GM13976 (cell line): Measurements from ENCODE around the gene DUSP15.

ENCODE experiments used
- DNase-seq: peaks from one replicate; pipeline ENCODE4 v3.0.0; 2012; ENCODE audit warnings: low spot score
- in situ Hi-C: fragments of 300-500 bp; cut with MboI; formaldehyde crosslinking; loops from one replicate; pipeline ENCODE4 v1.12.0; 2022; ENCODE audit warnings: low sequenced_read_pairs, mixed read lengths, inconsistent platforms; ENCODE audit not compliant: unreplicated experiment
- TF ChIP-seq, protein P1 (sequence below): IDR thresholded peaks from 2 replicates; pipeline ENCODE4 v1.5.1; 2012; ENCODE audit warnings: borderline replicate concordance, mild to moderate bottlenecking; ENCODE audit not compliant: insufficient read depth; ENCODE audit errors: extremely low read depth, missing control alignments, control extremely low read depth

DUSP15 gene

DNA sequence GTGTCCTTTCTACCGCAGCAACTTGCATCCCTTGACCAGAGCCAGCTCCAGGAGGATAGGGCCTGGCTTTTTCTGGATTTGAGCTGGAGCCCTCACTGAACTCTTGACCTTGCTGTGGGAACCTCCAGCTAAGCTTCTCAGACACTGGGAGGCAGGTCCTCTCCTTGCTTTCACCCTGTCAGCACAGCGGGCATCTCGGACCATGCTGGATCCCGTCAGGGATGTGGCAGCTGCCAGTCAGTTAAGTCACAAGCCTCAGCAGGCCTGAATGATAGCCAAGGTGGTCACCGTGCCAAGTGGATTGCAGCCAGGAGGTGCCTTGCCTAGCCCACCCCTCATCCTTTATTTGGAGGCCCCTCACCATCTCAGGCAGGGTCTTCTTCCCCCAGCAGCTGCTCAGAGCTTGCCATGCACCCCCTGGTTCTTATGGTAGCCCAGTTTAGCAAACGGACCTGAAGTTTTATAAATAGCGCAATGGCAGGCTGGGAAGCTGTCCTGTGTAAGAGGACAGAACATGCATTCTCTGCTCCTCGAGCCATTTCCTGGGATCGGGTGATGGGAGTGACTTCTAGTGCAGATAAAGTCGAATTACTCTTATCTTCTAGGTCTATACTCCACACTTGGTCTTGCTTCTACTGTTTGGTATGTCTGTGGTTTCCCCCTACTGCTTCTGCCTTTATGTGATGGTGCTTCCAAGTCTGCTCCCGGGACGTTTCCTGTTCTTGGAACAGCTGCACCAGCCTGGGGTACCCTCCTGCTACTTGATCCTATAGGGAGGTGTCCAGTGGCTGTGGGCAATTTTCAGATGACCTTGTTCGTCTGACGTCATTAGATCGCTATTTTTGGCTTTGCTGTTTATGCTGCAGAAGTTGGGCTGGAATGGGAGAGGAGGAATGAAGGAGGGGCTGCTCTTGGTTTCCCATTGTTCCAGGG is 58.3 kb downstream of the DUSP15 start:
- TF ChIP-seq, protein P1, sequence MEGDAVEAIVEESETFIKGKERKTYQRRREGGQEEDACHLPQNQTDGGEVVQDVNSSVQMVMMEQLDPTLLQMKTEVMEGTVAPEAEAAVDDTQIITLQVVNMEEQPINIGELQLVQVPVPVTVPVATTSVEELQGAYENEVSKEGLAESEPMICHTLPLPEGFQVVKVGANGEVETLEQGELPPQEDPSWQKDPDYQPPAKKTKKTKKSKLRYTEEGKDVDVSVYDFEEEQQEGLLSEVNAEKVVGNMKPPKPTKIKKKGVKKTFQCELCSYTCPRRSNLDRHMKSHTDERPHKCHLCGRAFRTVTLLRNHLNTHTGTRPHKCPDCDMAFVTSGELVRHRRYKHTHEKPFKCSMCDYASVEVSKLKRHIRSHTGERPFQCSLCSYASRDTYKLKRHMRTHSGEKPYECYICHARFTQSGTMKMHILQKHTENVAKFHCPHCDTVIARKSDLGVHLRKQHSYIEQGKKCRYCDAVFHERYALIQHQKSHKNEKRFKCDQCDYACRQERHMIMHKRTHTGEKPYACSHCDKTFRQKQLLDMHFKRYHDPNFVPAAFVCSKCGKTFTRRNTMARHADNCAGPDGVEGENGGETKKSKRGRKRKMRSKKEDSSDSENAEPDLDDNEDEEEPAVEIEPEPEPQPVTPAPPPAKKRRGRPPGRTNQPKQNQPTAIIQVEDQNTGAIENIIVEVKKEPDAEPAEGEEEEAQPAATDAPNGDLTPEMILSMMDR = no peak
- no peak for DNase-seq
- in situ Hi-C loops = no loop called here

DNA sequence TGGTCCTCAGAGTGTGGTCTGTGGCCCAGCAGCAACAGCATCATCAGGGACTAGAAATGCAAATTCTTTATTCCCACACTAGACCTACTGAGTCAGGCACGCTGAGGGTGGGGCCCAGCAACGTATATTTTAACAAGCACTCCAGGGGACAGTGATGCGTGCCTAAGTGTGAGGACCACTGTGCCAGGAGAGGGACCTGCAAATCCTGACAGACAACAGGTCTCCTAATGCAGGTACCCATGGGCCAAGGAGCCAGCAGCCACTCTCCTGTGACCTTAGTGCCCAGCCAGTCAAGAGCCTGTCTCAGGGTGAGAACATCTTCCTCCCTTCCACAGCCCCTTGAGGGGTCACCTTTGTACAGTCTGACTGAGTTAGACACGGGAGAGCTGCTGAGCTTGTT is 59.1 kb downstream of the DUSP15 start:
- no peak for DNase-seq
- in situ Hi-C loops = no loop called here
- TF ChIP-seq, protein P1 = no peak
